ENCODE data around the gene NOTCH2. TPM values are rescaled to one million over a fixed set of nuclear protein-coding genes. Genes with fewer than 3 reads are reported as not detected.

Gene NOTCH2
- total RNA-seq, 1 experiment from 2014 or later, result 79.6 TPM

DNA sequence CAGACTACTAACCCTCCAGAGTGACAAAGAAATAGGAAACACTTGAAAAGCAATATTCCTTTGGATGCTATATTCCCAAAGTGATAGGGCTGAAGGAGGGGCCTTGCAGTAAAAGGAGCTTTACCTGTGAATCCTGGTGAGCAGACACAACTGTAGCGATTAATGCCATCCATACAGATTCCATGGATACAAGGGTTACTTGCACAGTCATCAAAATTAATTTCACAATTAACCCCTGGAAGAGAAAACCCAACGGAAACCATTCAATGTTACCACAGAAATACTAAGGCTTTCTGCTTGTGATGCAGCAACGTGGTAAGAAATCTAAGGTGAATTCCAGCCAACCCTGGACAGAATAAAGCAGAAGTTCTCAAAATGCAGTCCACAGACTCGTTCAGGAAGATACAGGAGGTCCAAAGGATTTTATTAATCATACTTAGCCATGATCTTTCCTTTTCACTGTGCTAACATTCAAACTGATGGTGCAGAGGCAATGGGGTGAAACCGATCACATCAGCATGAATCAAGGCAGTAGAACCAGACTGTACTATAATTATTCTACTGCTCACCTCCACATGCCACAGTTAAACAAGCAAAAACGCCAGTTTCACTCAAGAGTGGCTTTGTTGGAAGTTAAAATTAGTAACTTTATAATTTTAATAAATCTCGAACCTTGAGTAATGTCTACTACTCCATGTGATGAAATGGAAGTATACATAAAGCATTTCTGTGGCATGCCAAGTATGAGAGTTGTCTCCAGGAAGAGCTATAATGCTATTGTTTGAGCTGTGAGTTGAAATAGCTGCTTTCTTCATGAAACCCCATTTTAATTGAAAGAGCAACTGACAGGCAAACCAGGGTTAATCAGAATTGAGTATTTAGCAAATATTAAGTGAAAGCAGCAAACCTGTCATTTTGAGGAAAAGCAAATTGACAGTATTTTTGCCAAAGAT, 109.9 kb downstream of the NOTCH2 start:
- H3K4me3 Mint-ChIP-seq (ENCODE audit: low read depth, unreplicated experiment), result no peak overlapping the region
- TF ChIP-seq CTCF (IDR thresholded peaks at IDR 0.05; ENCODE audit: unreplicated experiment), result no peak
- no peaks in the 10 kb centered on the region for H3K27me3 Mint-ChIP-seq (ENCODE audit: unreplicated experiment)
- H3K27ac Mint-ChIP-seq (ENCODE audit: unreplicated experiment), result no peak overlapping the region
- no TSS peak for BruUV-seq (replicated peaks)
- peaks cover 6% of the 10 kb centered on the region for H3K36me3 Mint-ChIP-seq (ENCODE audit: insufficient read depth, unreplicated experiment)
- no peaks in the 10 kb centered on the region for H3K4me1 Mint-ChIP-seq (ENCODE audit: low read depth, unreplicated experiment)
- H3K9me3 Mint-ChIP-seq (ENCODE audit: low read depth, unreplicated experiment), result no peaks in the 10 kb centered on the region
- intact Hi-C loops (cut with micrococcal nuclease; ENCODE audit: unreplicated experiment), result no loop called here
- CTCF ChIA-PET, result no interaction called here
- no peak for DNase-seq

GRCh38 chr1:119958223-119958622, 111.2 kb downstream of the NOTCH2 start:
- H3K9me3 Mint-ChIP-seq (ENCODE audit: low read depth, unreplicated experiment), result no peaks in the 10 kb centered on the region
- no peak overlapping the region for H3K27ac Mint-ChIP-seq (ENCODE audit: unreplicated experiment)
- no TSS peak for BruUV-seq (replicated peaks)
- CTCF ChIA-PET, result no interaction called here
- TF ChIP-seq CTCF (IDR thresholded peaks at IDR 0.05; ENCODE audit: unreplicated experiment), result no peak
- H3K27me3 Mint-ChIP-seq (ENCODE audit: unreplicated experiment), result no peaks in the 10 kb centered on the region
- H3K36me3 Mint-ChIP-seq (ENCODE audit: insufficient read depth, unreplicated experiment), result peaks cover 12% of the 10 kb centered on the region
- DNase-seq, result no peak
- H3K4me1 Mint-ChIP-seq (ENCODE audit: low read depth, unreplicated experiment), result no peaks in the 10 kb centered on the region
- H3K4me3 Mint-ChIP-seq (ENCODE audit: low read depth, unreplicated experiment), result no peak overlapping the region
- intact Hi-C loops (cut with micrococcal nuclease; ENCODE audit: unreplicated experiment), result no loop called here

- DNase-seq, result no peak
- BruUV-seq (replicated peaks), result no TSS peak
- Mint-ChIP-seq H3K9me3 (ENCODE audit: low read depth, unreplicated experiment) (no peaks in the 10 kb centered on the region), H3K4me1 (ENCODE audit: low read depth, unreplicated experiment) (no peaks in the 10 kb centered on the region), H3K27me3 (ENCODE audit: unreplicated experiment) (no peaks in the 10 kb centered on the region), H3K36me3 (ENCODE audit: insufficient read depth, unreplicated experiment) (peaks cover 15% of the 10 kb centered on the region), H3K4me3 (ENCODE audit: low read depth, unreplicated experiment) (no peak overlapping the region), H3K27ac (ENCODE audit: unreplicated experiment) (no peak overlapping the region)
- CTCF ChIA-PET, result no interaction called here
- intact Hi-C loops (cut with micrococcal nuclease; ENCODE audit: unreplicated experiment), result no loop called here
- no peak for TF ChIP-seq CTCF (IDR thresholded peaks at IDR 0.05; ENCODE audit: unreplicated experiment)
Measured at GRCh38 chr1:119956306-119956705, 113.2 kb downstream of the NOTCH2 start.

- no TSS peak for BruUV-seq (replicated peaks)
- no peaks in the 10 kb centered on the region for H3K4me1 Mint-ChIP-seq (ENCODE audit: low read depth, unreplicated experiment)
- H3K27me3 Mint-ChIP-seq (ENCODE audit: unreplicated experiment), result no peaks in the 10 kb centered on the region
- CTCF ChIA-PET, result no interaction called here
- intact Hi-C loops (cut with micrococcal nuclease; ENCODE audit: unreplicated experiment), result no loop called here
- H3K27ac Mint-ChIP-seq (ENCODE audit: unreplicated experiment), result no peak overlapping the region
- no peaks in the 10 kb centered on the region for H3K9me3 Mint-ChIP-seq (ENCODE audit: low read depth, unreplicated experiment)
- DNase-seq, result no peak
- H3K36me3 Mint-ChIP-seq (ENCODE audit: insufficient read depth, unreplicated experiment), result peaks cover 15% of the 10 kb centered on the region
- no peak for TF ChIP-seq CTCF (IDR thresholded peaks at IDR 0.05; ENCODE audit: unreplicated experiment)
- no peak overlapping the region for H3K4me3 Mint-ChIP-seq (ENCODE audit: low read depth, unreplicated experiment)
Measured at GRCh38 chr1:119954476-119955422, 114.7 kb downstream of the NOTCH2 start.
